ENCODE results near the gene MSI2.

MSI2 gene

DNA sequence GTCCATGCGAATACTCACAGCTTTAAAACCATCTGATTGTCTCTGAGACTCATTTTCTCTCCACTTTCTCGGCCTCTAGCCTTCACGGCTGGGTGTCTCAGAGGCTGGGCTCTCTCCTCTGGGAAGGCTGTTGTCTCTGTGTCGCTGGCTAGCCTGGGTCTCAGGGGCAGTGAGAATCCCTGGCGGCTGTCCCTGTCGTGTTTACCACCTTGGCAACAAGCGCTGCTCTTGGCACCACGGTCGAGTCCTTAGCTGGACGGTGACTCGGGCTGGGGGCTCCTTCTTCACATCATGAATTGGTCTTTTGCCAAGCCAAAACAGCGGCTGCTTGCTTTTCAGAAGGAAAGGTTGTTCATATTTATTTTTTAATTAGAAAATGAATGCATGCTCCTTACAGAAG lies 81.1 kb downstream of the MSI2 start:
- CTCF ChIA-PET: interaction anchor here (0.6 kb wide), 2 partner anchors 202 to 451 kb away, joined by 5 to 7 read pairs; no protein-coding TSS in a partner anchor
- DNase-seq (ENCODE audit: low spot score): no peak
- POLR2A ChIA-PET (ENCODE audit: low non-redundant PET): no interaction called here
- TF ChIP-seq, protein P1, sequence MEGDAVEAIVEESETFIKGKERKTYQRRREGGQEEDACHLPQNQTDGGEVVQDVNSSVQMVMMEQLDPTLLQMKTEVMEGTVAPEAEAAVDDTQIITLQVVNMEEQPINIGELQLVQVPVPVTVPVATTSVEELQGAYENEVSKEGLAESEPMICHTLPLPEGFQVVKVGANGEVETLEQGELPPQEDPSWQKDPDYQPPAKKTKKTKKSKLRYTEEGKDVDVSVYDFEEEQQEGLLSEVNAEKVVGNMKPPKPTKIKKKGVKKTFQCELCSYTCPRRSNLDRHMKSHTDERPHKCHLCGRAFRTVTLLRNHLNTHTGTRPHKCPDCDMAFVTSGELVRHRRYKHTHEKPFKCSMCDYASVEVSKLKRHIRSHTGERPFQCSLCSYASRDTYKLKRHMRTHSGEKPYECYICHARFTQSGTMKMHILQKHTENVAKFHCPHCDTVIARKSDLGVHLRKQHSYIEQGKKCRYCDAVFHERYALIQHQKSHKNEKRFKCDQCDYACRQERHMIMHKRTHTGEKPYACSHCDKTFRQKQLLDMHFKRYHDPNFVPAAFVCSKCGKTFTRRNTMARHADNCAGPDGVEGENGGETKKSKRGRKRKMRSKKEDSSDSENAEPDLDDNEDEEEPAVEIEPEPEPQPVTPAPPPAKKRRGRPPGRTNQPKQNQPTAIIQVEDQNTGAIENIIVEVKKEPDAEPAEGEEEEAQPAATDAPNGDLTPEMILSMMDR (conservative IDR thresholded peaks at IDR 0.05; ENCODE audit: low read depth): no peak
- no peak overlapping the region for H3K27ac ChIP-seq

DNA sequence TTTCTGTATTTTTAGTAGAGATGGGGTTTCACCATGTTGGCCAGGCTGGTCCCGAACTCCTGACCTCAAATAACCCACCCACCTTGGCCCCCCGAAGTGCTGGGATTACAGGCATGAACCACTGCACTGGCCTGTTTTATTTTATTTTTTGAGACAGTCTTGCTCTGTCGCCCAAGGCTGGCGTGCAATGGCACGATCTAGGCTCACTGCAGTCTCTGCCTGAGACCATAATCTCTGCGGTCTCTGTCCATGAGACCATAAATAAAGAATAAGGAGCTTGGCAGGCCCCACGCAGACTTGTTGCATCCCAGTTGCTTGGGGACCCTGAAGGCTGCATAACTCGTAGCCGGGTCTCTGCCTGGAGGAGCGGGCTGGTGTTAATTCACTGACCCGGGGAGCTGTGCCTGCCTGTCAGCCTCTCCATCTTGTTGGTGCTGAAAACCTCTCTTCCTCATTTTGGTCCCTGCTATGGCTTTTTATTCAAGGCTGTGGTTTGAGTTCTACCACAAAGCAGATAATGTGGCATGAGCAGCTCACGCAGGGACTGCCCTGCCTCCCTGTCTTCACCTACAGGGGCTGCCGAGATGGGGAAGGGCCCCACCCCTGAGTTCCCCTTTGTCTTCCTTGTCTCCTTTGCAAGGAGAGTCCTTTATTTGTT lies 82.1 kb downstream of the MSI2 start:
- TF ChIP-seq, protein P1 (conservative IDR thresholded peaks at IDR 0.05; ENCODE audit: low read depth): no peak
- ChIA-PET POLR2A (ENCODE audit: low non-redundant PET) (no interaction called here), CTCF (no interaction called here)
- DNase-seq (ENCODE audit: low spot score): no peak
- no peak overlapping the region for H3K27ac ChIP-seq

DNA sequence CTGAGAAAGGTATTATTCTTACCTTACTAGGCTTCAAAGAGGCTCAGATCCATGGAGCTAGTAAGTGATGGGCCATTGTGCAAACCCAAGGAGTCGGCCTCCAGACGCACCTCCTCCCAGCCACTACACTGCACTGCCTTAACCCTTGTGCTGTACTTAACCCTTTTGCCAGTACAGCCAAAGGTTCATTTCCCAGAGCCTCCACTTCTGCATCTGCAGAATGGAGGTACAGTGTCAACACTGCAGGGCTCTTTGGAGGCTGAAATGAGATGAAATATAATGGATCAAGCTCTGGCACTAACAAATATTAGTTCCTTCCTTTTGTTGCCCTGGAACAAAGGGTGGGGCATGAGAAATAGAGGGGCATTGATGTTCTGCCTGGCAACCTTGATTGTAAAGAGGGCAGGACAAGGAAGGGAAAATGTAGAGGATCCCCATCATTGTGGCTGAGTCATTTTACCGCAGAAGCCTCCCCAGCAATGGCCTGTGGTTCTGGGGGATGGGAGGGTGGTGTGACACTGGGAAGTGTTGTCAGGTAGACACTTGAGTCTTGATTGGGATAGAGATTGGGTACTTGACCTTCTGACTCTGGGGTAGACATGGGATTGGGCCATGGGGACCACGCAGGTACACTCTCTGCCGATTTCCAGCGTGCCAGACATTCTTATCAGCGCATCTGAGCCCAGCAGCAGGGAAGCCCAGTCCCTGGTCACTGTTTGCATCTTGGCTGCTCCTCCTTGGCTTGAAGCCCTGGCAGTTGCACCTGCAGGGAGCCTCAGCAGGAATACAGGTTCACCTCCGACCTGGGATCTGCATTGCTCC lies 84.0 kb downstream of the MSI2 start:
- no peak for DNase-seq (ENCODE audit: low spot score)
- POLR2A ChIA-PET (ENCODE audit: low non-redundant PET): no interaction called here
- TF ChIP-seq, protein P1 (conservative IDR thresholded peaks at IDR 0.05; ENCODE audit: low read depth): no peak
- CTCF ChIA-PET: interaction anchor here (0.8 kb wide), 1 partner anchor 97 kb away, joined by 3 read pairs; no protein-coding TSS in a partner anchor
- H3K27ac ChIP-seq: no peak overlapping the region

DNA sequence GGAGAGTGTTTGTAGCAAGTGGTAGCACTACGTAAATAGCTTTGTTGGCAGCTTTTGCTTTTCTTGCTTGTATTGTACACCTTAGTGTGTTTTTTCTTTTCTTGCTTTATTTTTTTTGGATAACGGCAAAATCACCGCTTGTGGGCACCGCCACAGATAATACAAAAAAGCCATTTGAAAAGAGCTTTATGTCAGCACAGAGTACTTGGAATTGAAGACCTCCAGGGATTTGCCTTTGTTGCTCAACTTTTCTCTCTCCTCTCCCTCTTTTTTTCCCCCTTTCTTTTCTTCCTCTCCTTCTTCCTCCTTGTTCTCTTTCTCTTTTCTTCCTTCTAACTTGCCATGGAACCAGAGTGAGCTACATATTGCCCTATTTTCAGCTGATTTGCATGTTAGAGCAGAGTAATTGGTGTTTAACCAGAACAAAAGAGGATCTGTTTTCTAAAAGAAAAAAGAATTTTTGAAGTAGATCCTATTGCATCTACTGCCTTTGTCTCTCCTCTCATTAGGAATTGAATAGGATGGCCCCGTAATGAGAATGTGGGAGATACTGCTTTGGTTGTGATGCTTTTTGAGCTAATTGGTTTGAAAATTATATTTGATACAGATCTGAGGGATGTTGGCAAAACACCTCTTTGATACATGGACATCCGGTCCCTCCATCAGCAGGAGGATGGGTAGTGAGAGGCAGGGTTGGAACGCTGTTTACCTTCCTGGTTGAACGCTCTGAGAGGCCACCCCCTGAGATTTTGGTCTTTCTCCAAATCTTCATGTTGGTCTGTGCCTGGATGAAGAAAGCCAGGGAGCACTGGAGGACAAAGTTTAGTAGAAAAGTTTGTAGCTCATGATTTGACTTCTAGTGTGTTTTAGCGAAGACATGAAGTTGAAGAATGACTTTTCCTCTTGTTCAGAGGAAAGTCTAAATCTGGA lies 85.6 kb downstream of the MSI2 start:
- H3K27ac ChIP-seq: no peak overlapping the region
- TF ChIP-seq, protein P1 (conservative IDR thresholded peaks at IDR 0.05; ENCODE audit: low read depth): no peak
- POLR2A ChIA-PET (ENCODE audit: low non-redundant PET): no interaction called here
- CTCF ChIA-PET: interaction anchor here (0.5 to 0.7 kb wide), 3 partner anchors 210 to 604 kb away, joined by 3 to 5 read pairs (median 5); no protein-coding TSS in a partner anchor
- no peak for DNase-seq (ENCODE audit: low spot score)

DNA sequence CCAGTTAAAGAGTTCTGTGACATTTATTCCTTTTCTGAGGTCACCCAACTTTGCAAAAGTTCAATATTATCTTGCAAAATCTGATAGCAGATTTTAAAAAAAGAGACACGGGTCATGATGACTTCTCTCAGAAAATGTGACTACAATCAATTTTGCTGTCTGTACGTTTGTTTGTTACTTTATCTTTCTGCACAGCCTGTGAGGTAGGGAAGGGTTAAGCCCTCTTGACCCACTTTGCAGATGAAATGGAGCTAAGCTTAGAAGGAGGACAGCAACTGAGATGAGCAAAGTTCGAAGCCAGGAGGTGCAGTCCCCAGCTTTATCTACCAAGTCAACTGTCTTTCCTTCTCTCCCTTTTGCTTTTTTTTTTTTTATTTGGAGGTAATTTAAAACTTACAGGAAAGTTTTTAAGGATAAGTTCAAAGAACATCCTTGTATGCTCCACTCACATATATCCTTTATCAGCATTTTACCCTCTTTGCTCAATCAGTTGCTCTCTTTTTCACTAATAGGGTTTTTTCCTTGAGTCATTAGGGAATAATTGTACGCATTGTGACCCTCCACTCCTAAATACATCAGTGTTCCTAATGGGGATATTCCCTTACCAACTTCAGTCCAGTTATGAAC lies 86.8 kb downstream of the MSI2 start:
- no peak for DNase-seq (ENCODE audit: low spot score)
- ChIA-PET POLR2A (ENCODE audit: low non-redundant PET) (no interaction called here), CTCF (no interaction called here)
- no peak overlapping the region for H3K27ac ChIP-seq
- TF ChIP-seq, protein P1 (conservative IDR thresholded peaks at IDR 0.05; ENCODE audit: low read depth): no peak
